ENCODE measurements around the gene FLOT2.
A peak's percentile ranks its signal among the peaks of the same experiment; 100 is the strongest.
"Not testable (repeated sequence)": the region's sequence is repeated elsewhere in the genome, so short reads cannot be mapped to it uniquely, and the experiment has no call there.

Gene FLOT2

DNA sequence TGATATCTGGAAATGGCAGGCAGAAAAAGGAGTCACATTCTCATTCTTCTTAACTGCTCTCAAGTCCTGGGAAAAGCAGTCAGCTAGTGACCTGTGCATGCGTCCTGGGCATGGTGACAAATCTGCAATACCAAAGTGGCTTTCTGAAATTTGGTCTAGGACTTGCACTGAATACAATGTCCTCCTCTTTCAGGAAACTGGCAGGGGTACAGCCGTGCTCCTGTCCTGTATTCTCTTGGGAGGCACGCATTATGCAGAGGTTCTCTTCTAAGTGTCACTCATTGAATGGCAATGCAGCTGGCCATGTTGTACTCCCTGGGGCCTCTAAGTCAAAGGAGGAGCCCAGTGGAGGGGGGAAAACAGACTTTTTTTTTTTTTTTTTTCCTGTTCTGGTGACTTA lies 43.1 kb upstream of the FLOT2 start:
- no peak overlapping the region for H3K4me3 ChIP-seq (ENCODE audit: low read depth, low read length)
- DNase-seq (ENCODE audit: low read depth): no peak
- no peak for TF ChIP-seq CTCF (conservative IDR thresholded peaks at IDR 0.05; ENCODE audit: low read depth, low read length)

DNA sequence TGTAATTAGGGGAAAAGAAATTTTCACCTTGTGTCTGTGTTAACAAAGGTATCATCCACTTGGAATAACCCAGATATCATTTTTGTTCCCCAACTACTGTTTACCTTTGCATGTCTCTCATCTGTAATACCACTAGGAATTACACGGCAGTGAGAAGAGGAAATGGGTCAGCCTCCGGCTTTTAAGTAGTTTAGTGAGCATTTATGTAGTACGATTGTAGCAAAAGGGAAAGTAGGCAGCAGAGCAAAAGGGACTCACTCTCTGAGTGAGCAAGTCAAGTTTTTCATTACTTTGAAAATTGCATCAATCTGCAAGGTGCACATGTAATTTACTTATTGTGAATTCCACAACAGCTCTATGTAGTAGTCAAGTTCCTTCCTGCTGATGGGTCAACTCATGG lies 42.6 kb upstream of the FLOT2 start:
- no peak for DNase-seq (ENCODE audit: low read depth)
- no peak overlapping the region for H3K4me3 ChIP-seq (ENCODE audit: low read depth, low read length)

GRCh38 chr17:28938552-28938951 lies 41.0 kb upstream of the FLOT2 start:
- no peak for TF ChIP-seq CTCF (conservative IDR thresholded peaks at IDR 0.05; ENCODE audit: low read depth, low read length)

More for the DNA sequence above, 42.6 kb upstream of the FLOT2 start:
- TF ChIP-seq CTCF (conservative IDR thresholded peaks at IDR 0.05; ENCODE audit: low read depth, low read length): no peak

DNA sequence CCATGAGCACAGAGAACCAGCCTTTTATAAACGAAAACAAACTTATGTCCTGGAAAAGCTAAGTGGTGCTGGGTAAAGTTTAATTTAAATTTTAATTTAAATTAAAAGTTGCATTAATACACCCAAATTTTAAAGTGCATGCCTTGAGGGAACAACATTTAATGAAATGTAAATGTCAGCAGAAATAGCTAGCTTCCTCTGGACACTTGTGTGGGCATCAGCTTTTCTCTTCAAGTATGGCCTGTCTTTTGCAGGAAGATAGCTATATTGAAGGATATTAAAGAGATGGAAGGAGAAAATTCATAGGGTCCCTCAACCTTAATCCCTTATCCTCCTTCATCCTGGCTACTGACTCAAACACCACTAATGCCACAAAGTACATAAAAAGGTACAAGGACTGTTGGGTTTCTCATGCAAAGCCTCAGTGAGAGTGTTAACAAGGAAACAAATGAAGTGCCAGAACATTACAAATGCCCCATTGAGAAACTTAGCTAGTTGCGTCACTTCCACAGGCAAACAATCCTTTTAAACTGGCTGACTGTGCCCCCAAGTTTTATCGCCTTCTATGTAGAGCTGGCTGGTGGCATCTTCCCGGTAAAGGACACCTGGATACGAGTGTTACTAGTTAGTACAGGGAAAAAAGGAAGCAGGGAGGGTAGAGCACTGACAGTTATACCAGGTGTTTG lies 39.7 kb upstream of the FLOT2 start:
- no peak for TF ChIP-seq CTCF (conservative IDR thresholded peaks at IDR 0.05; ENCODE audit: low read depth, low read length)

More at GRCh38 chr17:28938552-28938951, 41.0 kb upstream of the FLOT2 start:
- no peak for DNase-seq (ENCODE audit: low read depth)
- H3K4me3 ChIP-seq (ENCODE audit: low read depth, low read length): no peak overlapping the region

DNA sequence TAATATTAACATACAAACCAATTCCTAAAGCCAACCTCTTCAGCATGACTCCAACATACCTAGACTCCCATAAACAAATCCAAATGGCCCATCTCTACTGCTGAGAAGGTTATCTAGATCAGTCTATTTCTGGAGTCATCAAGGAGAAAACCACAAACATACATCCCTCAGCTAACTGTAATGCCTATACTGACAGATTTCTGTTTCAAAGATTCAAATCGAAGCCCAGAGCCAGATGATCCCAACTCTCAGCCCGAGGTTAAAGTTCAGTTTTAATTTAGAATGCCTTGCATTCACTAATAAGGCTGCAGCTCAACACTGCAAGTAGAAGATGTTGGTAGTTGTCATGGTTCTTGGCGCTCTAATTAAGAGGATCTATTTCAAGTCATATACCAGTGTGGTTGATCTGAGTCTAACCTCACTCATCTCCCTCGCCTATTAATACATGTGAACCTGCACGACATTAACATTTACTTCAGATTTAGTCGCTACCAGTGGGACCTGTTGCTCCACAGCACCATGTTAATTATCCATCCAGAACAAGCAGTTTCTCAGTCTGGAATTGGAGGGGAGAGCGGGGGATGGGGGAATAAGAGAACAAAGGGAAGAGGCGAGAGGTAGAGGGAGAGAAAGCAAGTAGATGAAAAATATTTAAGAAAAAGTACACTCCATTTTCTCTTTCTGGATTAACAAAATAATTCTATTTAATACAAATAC lies 38.4 kb upstream of the FLOT2 start:
- H3K4me3 ChIP-seq (ENCODE audit: low read depth, low read length): no peak overlapping the region
- TF ChIP-seq CTCF (conservative IDR thresholded peaks at IDR 0.05; ENCODE audit: low read depth, low read length): no peak
- no peak for DNase-seq (ENCODE audit: low read depth)

More for the DNA sequence above, 39.7 kb upstream of the FLOT2 start:
- H3K4me3 ChIP-seq (ENCODE audit: low read depth, low read length): no peak overlapping the region
- DNase-seq (ENCODE audit: low read depth): peak; percentile 38

DNA sequence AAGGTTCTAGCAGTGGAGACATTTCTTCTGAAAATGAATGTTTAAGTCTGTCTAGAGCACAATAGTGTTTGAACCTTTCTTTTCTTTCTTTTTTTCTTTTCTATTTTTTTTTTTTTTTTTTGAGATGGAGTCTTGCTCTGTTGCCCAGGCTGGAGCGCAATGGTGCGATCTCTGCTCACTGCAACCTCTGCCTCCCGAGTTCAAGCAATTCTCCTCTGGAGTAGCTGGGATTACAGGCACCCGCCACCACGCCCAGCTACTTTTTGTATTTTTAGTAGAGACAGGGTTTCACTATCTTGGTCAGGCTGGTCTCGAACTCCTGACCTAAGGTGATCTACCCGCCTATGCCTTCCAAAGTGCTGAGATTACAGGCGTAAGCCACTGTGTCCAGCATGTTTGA lies 37.0 kb upstream of the FLOT2 start:
- H3K4me3 ChIP-seq (ENCODE audit: low read depth, low read length); DNase-seq (ENCODE audit: low read depth): not testable (repeated sequence)

- no peak for DNase-seq (ENCODE audit: low read depth)
- TF ChIP-seq CTCF (conservative IDR thresholded peaks at IDR 0.05; ENCODE audit: low read depth, low read length): no peak
- H3K4me3 ChIP-seq (ENCODE audit: low read depth, low read length): no peak overlapping the region
Observed at GRCh38 chr17:28929787-28930186, 32.3 kb upstream of the FLOT2 start.

Measured in choroid plexus epithelial cell (primary cell).